SJCRH30 (cell line): ENCODE data around the gene QRSL1. TPM values are rescaled to one million over a fixed set of nuclear protein-coding genes. Genes with fewer than 3 reads are reported as not detected.
"Not testable (repeated sequence)": the region's sequence is repeated elsewhere in the genome, so short reads cannot be mapped to it uniquely, and the experiment has no call there.

Experiments
- DNase-seq, 2 experiments: peaks; one replicate each; pipeline ENCODE4 v3.0.0-alpha.2; 2015 to 2020
- H3K27ac ChIP-seq: fragments of 250-450 bp; sonication (Bioruptor Pico); 2 replicates; pipeline ENCODE4 v1.5.1; 2020; ENCODE audit warnings: mild to moderate bottlenecking, moderate library complexity
- H3K27me3 ChIP-seq: fragments of 250-450 bp; sonication (Bioruptor Pico); 2 replicates; pipeline ENCODE4 v1.5.1; 2020; ENCODE audit warnings: mild to moderate bottlenecking, moderate library complexity
- H3K36me3 ChIP-seq: fragments of 250-450 bp; sonication (Bioruptor Pico); 2 replicates; pipeline ENCODE4 v1.5.1; 2020; ENCODE audit warnings: mild to moderate bottlenecking, moderate library complexity
- H3K4me1 ChIP-seq: fragments of 250-450 bp; sonication (Bioruptor Pico); 2 replicates; pipeline ENCODE4 v1.5.1; 2020; ENCODE audit warnings: mild to moderate bottlenecking, moderate library complexity
- H3K4me3 ChIP-seq: fragments of 250-450 bp; sonication (Bioruptor Pico); 2 replicates; pipeline ENCODE4 v1.5.1; 2020; ENCODE audit warnings: mild to moderate bottlenecking, moderate library complexity
- H3K9me3 ChIP-seq: fragments of 250-450 bp; sonication (Bioruptor Pico); replicated peaks from 2 replicates; pipeline ENCODE4 v1.5.1; 2020; ENCODE audit warnings: mild to moderate bottlenecking, moderate library complexity
- total RNA-seq: library from RNA; depleted of rRNA; stranded (reverse); fragments of >200 nt; shearing (Covaris generic); gene quantifications from 2 replicates; pipeline ENCODE4 v1.2.3, GENCODE V29; 2014

QRSL1 gene
- total RNA-seq, 1 experiment from 2014 or later = 17.3 TPM

GRCh38 chr6:106617302-106617701 lies 12.1 kb upstream of the QRSL1 start:
- Histone ChIP-seq H3K36me3 (no peaks in the 10 kb centered on the region), H3K27ac (no peak overlapping the region), H3K9me3 (no peaks in the 10 kb centered on the region), H3K27me3 (no peaks in the 10 kb centered on the region), H3K4me3 (no peak overlapping the region), H3K4me1 (no peaks in the 10 kb centered on the region)
- no peak for DNase-seq

GRCh38 chr6:106617857-106618256 lies 11.5 kb upstream of the QRSL1 start:
- DNase-seq = no peak
- H3K27ac ChIP-seq = no peak overlapping the region

GRCh38 chr6:106618324-106618723 lies 11.1 kb upstream of the QRSL1 start:
- H3K9me3 ChIP-seq = no peaks in the 10 kb centered on the region
- no peaks in the 10 kb centered on the region for H3K27me3 ChIP-seq
- no peak for DNase-seq
- H3K4me1 ChIP-seq = no peaks in the 10 kb centered on the region
- H3K36me3 ChIP-seq = no peaks in the 10 kb centered on the region
- no peak overlapping the region for H3K4me3 ChIP-seq
- no peak overlapping the region for H3K27ac ChIP-seq

More at GRCh38 chr6:106617857-106618256, 11.5 kb upstream of the QRSL1 start:
- no peaks in the 10 kb centered on the region for H3K4me1 ChIP-seq
- H3K9me3 ChIP-seq = no peaks in the 10 kb centered on the region
- no peaks in the 10 kb centered on the region for H3K27me3 ChIP-seq
- H3K36me3 ChIP-seq = no peaks in the 10 kb centered on the region
- no peak overlapping the region for H3K4me3 ChIP-seq

DNA sequence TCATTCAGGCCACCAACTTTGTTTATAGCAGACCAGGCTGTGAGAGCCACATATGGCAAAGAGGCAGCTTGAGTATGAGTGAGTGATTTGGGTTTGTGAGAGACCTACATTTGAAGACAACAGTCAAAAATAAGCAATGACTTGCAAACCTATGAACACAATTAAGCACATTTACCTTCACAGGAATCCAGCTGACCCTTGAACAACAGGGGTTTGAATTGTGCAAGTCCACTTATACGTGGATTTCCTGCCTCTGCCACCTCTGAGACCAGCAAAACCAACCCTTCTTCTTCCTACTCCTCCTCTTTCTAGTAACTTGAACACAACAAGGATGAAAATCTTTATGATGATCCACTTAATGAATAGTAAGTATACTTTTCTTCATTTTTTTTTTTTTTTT lies 10.2 kb upstream of the QRSL1 start:
- Histone ChIP-seq H3K4me3 (no peak overlapping the region), H3K9me3 (no peaks in the 10 kb centered on the region), H3K27ac (no peak overlapping the region), H3K36me3 (no peaks in the 10 kb centered on the region), H3K4me1 (no peaks in the 10 kb centered on the region), H3K27me3 (no peaks in the 10 kb centered on the region)
- no peak for DNase-seq

GRCh38 chr6:106620931-106621672 lies 8.3 kb upstream of the QRSL1 start:
- Histone ChIP-seq H3K4me1 (no peaks in the 10 kb centered on the region), H3K36me3 (no peaks in the 10 kb centered on the region), H3K4me3 (no peak overlapping the region), H3K27ac (no peak overlapping the region), H3K27me3 (no peaks in the 10 kb centered on the region), H3K9me3 (no peaks in the 10 kb centered on the region)
- no peak for DNase-seq

- Histone ChIP-seq H3K36me3 (no peaks in the 10 kb centered on the region), H3K27ac (no peak overlapping the region), H3K9me3 (no peaks in the 10 kb centered on the region), H3K27me3 (no peaks in the 10 kb centered on the region), H3K4me1 (no peaks in the 10 kb centered on the region), H3K4me3 (no peak overlapping the region)
- DNase-seq = no peak
Measured at GRCh38 chr6:106622412-106622811, 7.0 kb upstream of the QRSL1 start.

DNA sequence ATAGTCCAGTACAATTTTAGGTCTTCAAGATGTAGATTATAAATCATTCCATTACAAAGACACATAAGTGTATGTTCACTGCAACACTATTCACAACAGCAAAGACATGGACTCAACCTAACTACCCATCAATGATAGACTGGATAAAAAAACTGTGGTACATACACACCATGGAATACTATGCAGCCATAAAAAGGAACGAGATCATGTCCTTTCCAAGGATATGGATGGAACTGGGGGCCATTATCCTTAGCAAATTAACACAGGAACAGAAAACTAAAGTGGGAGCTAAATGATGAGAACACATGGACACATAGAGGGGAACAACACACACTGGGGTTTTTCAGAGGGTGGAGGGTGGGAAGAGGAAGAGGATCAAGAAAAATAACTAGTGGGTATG lies 6.3 kb upstream of the QRSL1 start:
- H3K4me1 ChIP-seq = no peaks in the 10 kb centered on the region
- no peaks in the 10 kb centered on the region for H3K9me3 ChIP-seq
- H3K36me3 ChIP-seq = no peaks in the 10 kb centered on the region
- DNase-seq = no peak
- no peak overlapping the region for H3K4me3 ChIP-seq
- no peaks in the 10 kb centered on the region for H3K27me3 ChIP-seq
- H3K27ac ChIP-seq = no peak overlapping the region

DNA sequence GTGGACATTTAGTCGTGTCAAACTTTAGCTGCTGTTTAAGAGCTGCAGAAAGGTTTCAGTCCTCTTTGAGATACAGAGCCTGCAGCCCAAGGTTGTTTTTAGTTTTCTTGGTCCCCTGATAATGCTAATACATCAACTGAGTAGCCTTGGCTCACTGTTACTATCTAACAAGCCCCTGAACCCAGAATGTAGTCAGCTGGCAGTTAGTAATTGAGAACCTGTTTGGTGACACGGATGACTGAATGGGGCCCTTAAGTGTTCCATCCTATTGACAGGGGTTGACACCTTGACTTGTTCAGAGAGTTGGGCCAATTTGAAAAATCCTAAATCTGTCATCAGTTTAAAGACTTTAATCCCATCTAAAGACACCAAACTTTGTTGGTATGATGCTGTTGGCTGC lies 2.9 kb upstream of the QRSL1 start:
- H3K36me3 ChIP-seq = no peaks in the 10 kb centered on the region
- no peak overlapping the region for H3K4me3 ChIP-seq
- H3K27ac ChIP-seq = no peak overlapping the region
- no peak for DNase-seq
- no peaks in the 10 kb centered on the region for H3K9me3 ChIP-seq
- no peaks in the 10 kb centered on the region for H3K27me3 ChIP-seq
- H3K4me1 ChIP-seq = no peaks in the 10 kb centered on the region

DNA sequence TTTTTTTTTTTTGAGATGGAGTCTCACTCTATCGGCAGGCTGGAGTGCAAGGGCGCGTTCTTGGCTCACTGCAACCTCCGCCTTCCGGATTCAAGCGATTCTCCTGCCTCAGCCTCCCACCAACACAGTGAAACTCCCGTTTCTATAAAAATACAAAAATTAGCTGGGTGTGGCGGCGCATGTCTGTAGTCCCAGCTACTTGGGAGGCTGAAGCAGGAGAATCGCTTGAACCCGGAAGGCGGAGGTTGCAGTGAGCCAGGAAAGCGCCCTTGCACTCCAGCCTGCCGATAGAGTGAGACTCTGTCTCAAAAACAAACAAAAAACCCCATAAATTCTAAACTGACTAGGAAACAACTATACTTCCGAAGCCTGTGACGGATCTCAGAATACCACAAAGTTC lies 1.6 kb upstream of the QRSL1 start:
- H3K36me3 ChIP-seq, H3K4me3 ChIP-seq: not testable (repeated sequence)

DNA sequence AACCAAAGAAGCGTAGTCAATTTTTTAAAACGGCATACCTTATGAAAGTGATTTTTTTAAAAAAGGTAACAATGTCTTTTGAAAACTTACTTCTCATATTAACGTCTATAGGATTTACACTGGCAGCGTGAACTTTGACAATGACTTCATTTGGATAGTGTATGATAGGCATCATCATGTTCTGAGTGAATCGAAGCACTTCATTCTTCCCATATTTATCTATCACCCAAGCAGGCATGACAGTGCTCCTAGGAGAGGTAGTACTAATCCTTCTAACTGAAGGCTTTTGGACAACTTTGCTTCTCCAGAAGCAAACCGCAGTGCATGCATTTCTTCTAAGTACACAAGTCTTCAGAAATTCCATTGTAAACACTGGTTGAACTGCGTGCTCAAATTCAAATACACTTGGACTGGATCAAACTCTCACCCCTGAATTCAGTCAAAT lies 698 bp upstream of the QRSL1 start:
- no peaks in the 10 kb centered on the region for H3K9me3 ChIP-seq
- H3K27ac ChIP-seq = peak overlapping the region; percentile 84
- no peak for DNase-seq
- H3K36me3 ChIP-seq = no peaks in the 10 kb centered on the region
- no peaks in the 10 kb centered on the region for H3K27me3 ChIP-seq
- peak overlapping the region; percentile 83 for H3K4me3 ChIP-seq
- H3K4me1 ChIP-seq = no peaks in the 10 kb centered on the region

More for the DNA sequence above, 1.6 kb upstream of the QRSL1 start:
- DNase-seq, H3K27ac ChIP-seq, H3K4me1 ChIP-seq, H3K9me3 ChIP-seq, H3K27me3 ChIP-seq: not testable (repeated sequence)

- H3K4me3 ChIP-seq = peak overlapping the region; percentile 83
- H3K27ac ChIP-seq = peak overlapping the region; percentile 84
- no peaks in the 10 kb centered on the region for H3K36me3 ChIP-seq
- no peaks in the 10 kb centered on the region for H3K4me1 ChIP-seq
- no peaks in the 10 kb centered on the region for H3K27me3 ChIP-seq
- no peak for DNase-seq
- H3K9me3 ChIP-seq = no peaks in the 10 kb centered on the region
Measured at GRCh38 chr6:106629859-106630163, 433 bp downstream of the QRSL1 start.

- peak overlapping the region; percentile 84 for H3K27ac ChIP-seq
Measured at GRCh38 chr6:106630366-106630765, 988 bp downstream of the QRSL1 start.

DNA sequence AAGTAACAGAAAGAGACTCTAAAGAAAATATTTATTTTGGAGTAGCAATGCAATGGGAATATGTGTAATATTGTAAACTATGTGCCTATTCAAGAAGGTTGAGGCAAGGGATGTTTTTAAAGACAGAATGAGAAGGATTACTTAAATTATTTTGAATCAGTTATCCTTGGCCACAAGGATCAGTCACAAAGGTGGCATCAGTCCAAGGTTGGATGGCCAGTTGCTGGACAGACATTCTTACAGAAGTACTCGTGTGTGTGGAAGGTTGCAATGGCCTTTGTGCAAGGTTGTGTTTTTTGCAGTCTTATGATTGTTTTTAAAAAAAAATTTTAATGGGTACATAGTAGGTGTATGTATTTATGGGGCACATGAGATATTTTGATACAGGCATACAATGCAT lies 2.0 kb downstream of the QRSL1 start:
- no peak overlapping the region for H3K27ac ChIP-seq
- H3K9me3 ChIP-seq = no peaks in the 10 kb centered on the region
- H3K27me3 ChIP-seq = no peaks in the 10 kb centered on the region
- no peaks in the 10 kb centered on the region for H3K36me3 ChIP-seq
- H3K4me3 ChIP-seq = no peak overlapping the region
- DNase-seq = peak; percentile 10 to 13
- H3K4me1 ChIP-seq = no peaks in the 10 kb centered on the region

More at GRCh38 chr6:106630366-106630765, 988 bp downstream of the QRSL1 start:
- Histone ChIP-seq H3K4me1 (no peaks in the 10 kb centered on the region), H3K4me3 (peak overlapping the region; percentile 83), H3K9me3 (no peaks in the 10 kb centered on the region), H3K36me3 (no peaks in the 10 kb centered on the region), H3K27me3 (no peaks in the 10 kb centered on the region)
- peak in 1 of 2 experiments; percentile 11 for DNase-seq

DNA sequence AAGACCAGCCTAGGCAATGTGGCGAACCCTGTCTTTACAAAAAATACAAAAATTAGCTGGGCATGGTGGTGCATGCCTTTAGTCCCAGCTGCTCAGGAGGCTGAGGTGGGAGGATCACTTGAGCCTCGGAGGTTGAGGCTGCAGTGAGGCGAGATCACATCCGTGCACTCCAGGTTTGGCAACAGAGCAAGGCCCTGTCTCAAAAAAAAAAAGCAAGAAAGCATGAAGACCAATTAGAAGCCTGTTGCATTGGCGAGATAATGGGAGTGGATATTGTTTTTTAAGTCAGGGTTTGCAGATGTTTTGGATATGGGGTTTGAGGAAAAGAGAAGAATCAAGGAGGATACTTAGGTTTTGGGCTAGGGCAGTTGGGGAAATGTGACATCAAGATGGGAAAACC lies 5.2 kb downstream of the QRSL1 start:
- no peaks in the 10 kb centered on the region; the same call in 1 of the 2 replicates for H3K36me3 ChIP-seq
- no peaks in the 10 kb centered on the region for H3K4me1 ChIP-seq
- H3K27ac ChIP-seq = no peak overlapping the region
- no peak overlapping the region for H3K4me3 ChIP-seq
- no peak for DNase-seq
- H3K9me3 ChIP-seq = no peaks in the 10 kb centered on the region
- H3K27me3 ChIP-seq = no peaks in the 10 kb centered on the region

GRCh38 chr6:106637051-106637716 lies 7.8 kb downstream of the QRSL1 start:
- Histone ChIP-seq H3K4me1 (no peaks in the 10 kb centered on the region), H3K9me3 (no peaks in the 10 kb centered on the region), H3K27ac (no peak overlapping the region), H3K27me3 (no peaks in the 10 kb centered on the region), H3K36me3 (peaks cover 9% of the 10 kb centered on the region), H3K4me3 (no peak overlapping the region)
- no peak for DNase-seq
